ENCODE results near the gene USP24. TPM values are rescaled to one million over a fixed set of nuclear protein-coding genes. Genes with fewer than 3 reads are reported as not detected.

USP24 gene
- total and polyA plus RNA-seq, 11 donors = 13.9 to 53.7 (median 35.4) TPM

DNA sequence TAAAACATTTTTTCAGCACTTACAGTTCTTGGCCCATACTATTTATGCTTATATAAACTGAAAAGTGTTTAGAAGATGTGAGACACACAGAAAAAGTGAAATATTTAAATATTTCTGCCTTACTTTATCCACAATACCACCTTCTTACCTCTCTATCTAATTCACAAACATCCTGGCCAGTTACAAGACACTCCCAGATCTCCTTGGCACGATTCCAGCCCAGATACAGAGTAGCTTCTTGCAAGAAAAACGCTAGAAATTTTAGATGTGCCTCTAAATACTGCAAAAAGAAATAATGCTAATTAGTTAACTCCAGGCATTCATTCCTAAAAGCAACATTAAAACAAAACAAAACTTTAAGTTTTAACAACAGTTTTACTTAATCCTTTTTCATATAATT is 68.4 kb downstream of the USP24 start:
- peaks cover 0 to 17% (median 0%) of the 10 kb centered on the region in 12 donors for H3K4me1 ChIP-seq
- peak in 2 of 5 donors; percentile 14 to 37 for DNase-seq
- no peaks in the 10 kb centered on the region for H3K27me3 ChIP-seq
- no peaks in the 10 kb centered on the region for H3K9me3 ChIP-seq
- ATAC-seq = no peak
- no peak for TF ChIP-seq CTCF (IDR thresholded peaks at IDR 0.05)
- TF ChIP-seq POLR2A (IDR thresholded peaks at IDR 0.05) = no peak
- 38 to 55% (median 41%) methylated on average over 2 of the region's 2 CpGs for WGBS, 4 donors
- intact Hi-C loops (cut with DNase I) = loop anchor here in 4 of 10 donors (10.0 kb wide), 4 partner anchors 52 to 1438 kb away; partner anchors contain the start of gene USP24 (in 1 of the 4)
- H3K4me3 ChIP-seq = no peak overlapping the region
- no peak overlapping the region for H3K27ac ChIP-seq
- peaks cover 0 to 100% (median 80%) of the 10 kb centered on the region in 9 donors for H3K36me3 ChIP-seq

DNA sequence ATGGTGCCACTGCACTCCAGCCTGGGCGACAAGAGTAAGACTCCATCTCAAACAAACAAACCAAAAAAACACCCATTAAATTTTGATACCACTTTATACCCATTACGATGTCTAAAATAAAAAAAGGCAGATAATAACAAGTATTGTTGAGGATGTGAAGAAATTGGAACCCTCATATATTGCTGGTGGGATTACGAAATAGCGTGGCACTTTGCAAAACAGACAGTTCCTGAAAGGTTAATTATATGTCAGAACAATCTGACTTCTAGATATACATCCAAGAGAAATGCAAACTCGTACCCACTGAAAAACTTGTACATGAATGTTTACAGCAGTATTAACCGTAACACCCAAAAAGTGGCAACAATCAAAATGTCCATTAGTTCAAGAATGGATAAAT is 70.3 kb downstream of the USP24 start:
- WGBS, 4 donors = 92 to 99% (median 98%) methylated on average over 6 of the region's 6 CpGs
- ATAC-seq (no peak), DNase-seq (no peak)
- no peaks in the 10 kb centered on the region for H3K27me3 ChIP-seq
- peaks cover 0 to 11% (median 0%) of the 10 kb centered on the region in 12 donors for H3K4me1 ChIP-seq
- TF ChIP-seq CTCF (IDR thresholded peaks at IDR 0.05) = no peak
- no peak for TF ChIP-seq POLR2A (IDR thresholded peaks at IDR 0.05)
- peaks cover 0 to 99% (median 90%) of the 10 kb centered on the region in 9 donors for H3K36me3 ChIP-seq
- no peaks in the 10 kb centered on the region for H3K9me3 ChIP-seq
- H3K27ac ChIP-seq = no peak overlapping the region
- H3K4me3 ChIP-seq = no peak overlapping the region
- intact Hi-C loops (cut with DNase I) = loop anchor here in 5 of 10 donors (5.0 to 10.0 kb wide), 7 partner anchors 50 to 1440 kb away; partner anchors contain the start of gene USP24 (in 2 of the 5)

DNA sequence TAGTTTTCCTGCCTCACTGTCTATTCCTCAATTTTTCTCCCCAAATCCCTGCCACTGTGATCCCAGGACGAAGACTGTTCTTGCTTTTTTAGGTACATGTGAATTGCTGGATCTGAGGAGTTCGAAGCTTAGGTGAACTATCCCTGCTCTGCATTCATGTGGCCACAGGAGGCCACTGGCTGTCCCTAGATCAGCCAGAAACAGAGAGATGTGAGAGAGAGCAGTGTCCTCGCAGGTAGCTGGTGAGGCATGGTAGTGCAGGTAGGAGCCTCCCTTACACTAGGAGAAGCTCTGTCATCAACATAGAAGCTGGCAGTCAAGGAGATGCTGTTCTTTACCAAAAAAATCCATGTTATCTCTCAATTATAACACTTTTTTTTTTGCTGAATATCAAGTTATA is 71.5 kb downstream of the USP24 start:
- TF ChIP-seq POLR2A (IDR thresholded peaks at IDR 0.05) (no peak), CTCF (IDR thresholded peaks at IDR 0.05) (no peak)
- Histone ChIP-seq H3K27me3 (no peaks in the 10 kb centered on the region), H3K4me1 (peaks cover 0 to 11% (median 0%) of the 10 kb centered on the region in 12 donors), H3K36me3 (peaks cover 0 to 99% (median 88%) of the 10 kb centered on the region in 9 donors), H3K4me3 (no peak overlapping the region), H3K27ac (peak overlapping the region in 1 of 12 donors; percentile 1), H3K9me3 (no peaks in the 10 kb centered on the region)
- WGBS, 4 donors = 91 to 95% (median 93%) methylated on average over 3 of the region's 3 CpGs
- DNase-seq (no peak), ATAC-seq (no peak)
- intact Hi-C loops (cut with DNase I) = loop anchor here in 6 of 10 donors (2.0 to 10.0 kb wide), 8 partner anchors 49 to 1441 kb away; partner anchors contain the start of gene USP24 (in 2 of the 6)

DNA sequence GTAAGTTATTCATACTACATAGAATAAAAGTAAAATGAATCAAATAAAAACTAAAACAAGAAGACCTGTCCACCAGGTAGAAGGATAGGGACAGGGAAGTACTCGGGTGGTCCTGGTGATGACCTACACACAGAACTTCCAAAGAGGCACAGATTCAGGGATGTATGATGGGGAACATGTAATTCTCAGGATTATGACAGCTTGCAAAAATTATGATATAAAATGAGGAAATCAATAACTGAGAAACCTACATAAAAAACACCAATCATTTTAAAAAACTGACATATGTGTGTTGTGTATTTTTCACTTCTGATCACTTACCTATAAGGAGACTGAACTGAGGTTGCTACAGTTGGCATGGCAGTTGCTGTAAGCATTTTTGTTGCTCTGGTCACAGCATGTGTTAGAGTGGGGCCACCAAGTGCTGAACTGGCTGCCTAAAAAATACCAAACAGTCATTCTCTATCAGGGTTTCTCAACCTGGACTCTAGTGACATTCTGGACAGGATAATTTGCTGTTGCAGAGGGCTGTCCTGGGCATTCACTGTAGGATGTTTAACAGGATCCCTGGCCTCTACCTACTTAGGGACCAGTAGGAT is 73.8 kb downstream of the USP24 start:
- no peak for ATAC-seq
- H3K36me3 ChIP-seq = peaks cover 0 to 99% (median 91%) of the 10 kb centered on the region in 9 donors

More for the DNA sequence above, 73.8 kb downstream of the USP24 start:
- Histone ChIP-seq H3K27me3 (no peaks in the 10 kb centered on the region), H3K4me3 (no peak overlapping the region), H3K9me3 (no peaks in the 10 kb centered on the region), H3K27ac (peak overlapping the region in 2 of 12 donors; percentile 28 to 59), H3K4me1 (peaks cover 0 to 11% (median 0%) of the 10 kb centered on the region in 12 donors)
- 75 to 86% (median 79%) methylated on average over 1 of the region's 1 CpG for WGBS, 4 donors
- DNase-seq = no peak
- intact Hi-C loops (cut with DNase I) = loop anchor here in 7 of 10 donors (2.0 to 10.0 kb wide), 9 partner anchors 47 to 1443 kb away; partner anchors contain the start of gene USP24 (in 2 of the 7)
- no peak for TF ChIP-seq CTCF (IDR thresholded peaks at IDR 0.05)
- TF ChIP-seq POLR2A (IDR thresholded peaks at IDR 0.05) = no peak
